HG03103 (cell line): Measurements from ENCODE around the gene STUB1.

Experiments
- ATAC-seq: cut with Tn5 transposase; IDR thresholded peaks from one replicate; pipeline ENCODE4 v1.9.1; 2021; ENCODE audit warnings: low read depth; ENCODE audit not compliant: unreplicated experiment

STUB1 gene

GRCh38 chr16:722835-723633, 42.8 kb downstream of the STUB1 start:
- no peak for ATAC-seq

- ATAC-seq: no peak
Observed at GRCh38 chr16:723695-724094, 43.5 kb downstream of the STUB1 start.

DNA sequence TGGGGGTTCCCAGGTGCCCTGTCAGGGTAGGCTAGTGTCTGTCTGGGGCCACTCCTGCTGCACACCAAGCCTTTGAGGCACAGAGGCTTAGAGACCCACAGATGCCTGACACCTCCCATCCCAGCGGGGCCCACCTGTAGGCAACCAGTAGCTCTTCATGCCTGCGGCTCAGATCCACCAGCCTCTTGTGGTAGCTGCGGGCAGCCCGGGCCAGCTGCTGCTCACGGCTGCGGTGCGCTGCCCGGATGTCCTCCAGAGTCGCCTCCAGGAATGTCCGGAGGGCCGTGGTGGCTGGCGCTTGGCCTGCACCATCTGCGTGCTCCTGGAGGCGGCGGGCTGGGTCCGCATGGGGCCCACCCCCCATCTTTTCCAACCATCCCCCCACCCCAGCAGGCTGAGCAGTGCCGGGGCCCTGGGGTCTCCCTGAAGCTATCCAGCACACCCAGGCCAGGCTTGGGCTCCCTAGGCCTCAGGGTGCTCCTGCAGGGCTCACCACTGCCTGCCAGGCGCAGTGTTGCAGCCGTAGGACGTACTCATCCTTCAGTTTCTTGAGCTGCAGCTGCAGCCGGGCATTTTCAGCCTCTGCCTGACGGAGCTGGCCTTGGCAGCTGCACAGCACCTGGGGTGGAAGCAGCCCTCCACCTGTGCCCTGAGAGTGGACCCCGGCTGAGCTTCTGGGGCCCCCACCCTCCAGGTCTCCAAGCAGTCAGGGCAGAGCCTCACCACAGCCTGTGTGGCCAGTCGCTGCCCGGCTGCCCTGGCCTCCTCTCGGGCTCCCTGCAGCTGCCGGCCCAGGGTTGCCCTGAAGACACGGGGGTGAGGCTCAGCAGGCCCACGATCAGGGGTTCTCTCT, 44.2 kb downstream of the STUB1 start:
- ATAC-seq: no peak

DNA sequence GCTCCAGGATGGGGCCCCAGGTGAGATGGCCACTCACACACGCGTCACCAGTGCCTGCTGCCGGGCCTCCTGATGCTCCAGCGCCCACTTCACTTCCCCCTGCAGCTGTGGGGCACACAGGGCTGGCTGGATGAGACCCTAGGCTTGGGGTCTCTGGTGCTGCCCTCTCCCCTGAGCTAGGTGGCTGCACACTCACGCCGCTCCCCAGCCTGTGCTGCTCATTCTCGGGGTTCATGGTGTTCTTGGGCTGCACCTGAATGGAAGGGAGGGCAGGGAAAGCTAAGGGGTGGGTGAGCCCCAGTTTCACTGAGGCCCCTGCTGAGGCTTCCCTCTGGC, 44.8 kb downstream of the STUB1 start:
- no peak for ATAC-seq

- ATAC-seq: no peak
Observed at GRCh38 chr16:725463-726187, 45.4 kb downstream of the STUB1 start.

GRCh38 chr16:726188-726437, 45.9 kb downstream of the STUB1 start:
- no peak for ATAC-seq

GRCh38 chr16:726438-727290, 46.5 kb downstream of the STUB1 start, which contains the start of the genes CCDC78 and HAGHL:
TSS of gene CCDC78 (minus strand) at chr16:726443. CDS start at chr16:726367, 76 bp downstream.
TSS of gene HAGHL (plus strand) at chr16:727106. CDS start at chr16:727510, 404 bp downstream.
- ATAC-seq: no peak

GRCh38 chr16:727291-727977, 47.2 kb downstream of the STUB1 start:
- ATAC-seq: no peak

DNA sequence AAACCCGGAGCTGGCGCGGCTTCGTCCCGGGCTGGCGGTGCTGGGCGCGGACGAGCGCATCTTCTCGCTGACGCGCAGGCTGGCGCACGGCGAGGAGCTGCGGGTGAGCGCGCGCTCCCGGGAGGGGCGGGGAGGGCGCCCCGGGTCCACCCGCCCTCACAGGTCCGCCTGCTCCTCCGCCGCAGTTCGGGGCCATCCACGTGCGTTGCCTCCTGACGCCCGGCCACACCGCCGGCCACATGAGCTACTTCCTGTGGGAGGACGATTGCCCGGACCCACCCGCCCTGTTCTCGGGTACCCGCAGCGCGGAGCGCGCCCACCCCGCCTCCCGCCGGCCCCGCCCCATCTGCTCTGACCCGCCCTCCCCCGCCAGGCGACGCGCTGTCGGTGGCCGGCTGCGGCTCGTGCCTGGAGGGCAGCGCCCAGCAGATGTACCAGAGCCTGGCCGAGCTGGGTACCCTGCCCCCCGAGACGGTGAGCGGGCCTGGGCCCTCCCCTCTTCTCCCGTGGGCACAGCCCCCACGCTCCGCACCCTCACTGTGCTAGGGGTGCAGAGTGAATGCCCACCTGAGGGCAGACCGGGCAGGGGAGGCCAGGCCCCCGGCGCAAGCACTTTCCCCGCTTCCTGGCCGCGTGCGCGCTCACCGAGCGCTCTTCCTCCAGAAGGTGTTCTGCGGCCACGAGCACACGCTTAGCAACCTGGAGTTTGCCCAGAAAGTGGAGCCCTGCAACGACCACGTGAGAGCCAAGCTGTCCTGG, 48.1 kb downstream of the STUB1 start:
- ATAC-seq: no peak

DNA sequence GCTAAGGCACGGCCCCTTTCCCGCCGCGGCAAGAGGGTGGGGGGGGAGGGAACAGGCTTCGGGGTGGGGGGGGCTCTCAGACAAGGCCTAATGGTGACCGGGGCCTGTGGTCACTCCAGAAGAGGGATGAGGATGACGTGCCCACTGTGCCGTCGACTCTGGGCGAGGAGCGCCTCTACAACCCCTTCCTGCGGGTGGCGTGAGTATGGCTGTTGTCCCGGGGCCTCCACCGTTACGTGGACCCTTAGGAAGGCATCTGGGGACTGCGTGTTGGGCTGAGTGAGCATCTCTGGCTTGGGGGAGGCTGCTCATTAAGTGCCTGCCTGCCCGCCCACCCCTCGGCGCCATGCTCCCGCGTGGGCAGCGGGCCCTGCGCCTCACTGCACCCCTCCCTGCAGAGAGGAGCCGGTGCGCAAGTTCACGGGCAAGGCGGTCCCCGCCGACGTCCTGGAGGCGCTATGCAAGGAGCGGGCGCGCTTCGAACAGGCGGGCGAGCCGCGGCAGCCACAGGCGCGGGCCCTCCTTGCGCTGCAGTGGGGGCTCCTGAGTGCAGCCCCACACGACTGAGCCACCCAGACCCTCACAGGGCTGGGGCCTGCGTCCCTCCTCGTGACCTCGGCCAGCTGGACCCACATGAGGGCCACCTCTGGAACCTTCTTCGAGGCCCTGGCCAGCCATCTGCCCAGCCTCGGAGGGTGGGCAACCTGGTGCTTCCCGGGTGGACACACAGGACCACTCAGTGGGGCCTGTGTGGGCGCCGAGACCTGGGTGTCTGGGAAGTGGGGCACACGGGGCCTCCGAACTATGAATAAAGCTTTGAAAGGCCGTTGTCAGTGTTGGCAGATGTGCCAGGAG, 48.9 kb downstream of the STUB1 start:
- no peak for ATAC-seq

GRCh38 chr16:729768-730665, 49.8 kb downstream of the STUB1 start:
- no peak for ATAC-seq

DNA sequence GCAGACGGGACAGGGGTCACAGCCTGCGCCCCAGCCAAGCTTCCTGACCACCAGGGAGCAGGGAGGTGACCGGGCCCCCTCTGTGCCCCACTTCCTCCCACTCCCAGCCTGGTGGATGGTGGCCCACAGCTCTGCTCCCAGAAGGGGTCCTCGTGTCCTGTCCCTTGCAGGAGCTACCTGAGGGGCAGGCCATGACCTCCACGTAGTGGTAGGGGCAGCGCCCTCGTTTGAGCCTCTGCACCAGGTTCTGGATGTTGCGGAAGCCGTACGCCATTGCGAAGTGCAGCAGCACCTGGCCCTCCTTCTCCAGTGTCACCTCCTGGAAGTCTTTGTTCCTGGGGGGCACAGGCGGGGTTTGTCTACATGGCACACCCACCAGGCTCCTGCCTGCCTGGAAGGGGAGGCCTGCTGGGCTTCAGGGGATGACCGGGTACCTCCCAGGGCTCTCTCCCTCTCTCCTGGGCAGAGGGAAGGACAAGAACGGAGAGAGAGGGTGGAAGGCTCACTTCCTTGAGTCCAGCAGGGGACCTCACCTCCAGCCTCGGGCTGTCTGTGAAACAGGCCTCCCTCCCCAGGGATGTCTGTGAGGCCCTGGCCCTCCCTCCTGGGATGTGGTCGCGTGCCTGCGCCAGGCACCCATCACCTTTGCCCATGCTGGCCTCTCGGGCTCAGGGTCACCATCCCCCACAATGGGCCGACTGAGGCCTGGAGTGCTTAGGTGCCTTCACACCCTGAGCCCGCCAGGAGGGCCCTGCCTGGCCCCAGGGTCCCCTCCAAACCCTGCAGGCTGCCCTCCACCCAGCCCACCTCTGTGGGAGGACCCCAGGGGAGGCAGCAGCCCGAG, 50.7 kb downstream of the STUB1 start:
- ATAC-seq: no peak

DNA sequence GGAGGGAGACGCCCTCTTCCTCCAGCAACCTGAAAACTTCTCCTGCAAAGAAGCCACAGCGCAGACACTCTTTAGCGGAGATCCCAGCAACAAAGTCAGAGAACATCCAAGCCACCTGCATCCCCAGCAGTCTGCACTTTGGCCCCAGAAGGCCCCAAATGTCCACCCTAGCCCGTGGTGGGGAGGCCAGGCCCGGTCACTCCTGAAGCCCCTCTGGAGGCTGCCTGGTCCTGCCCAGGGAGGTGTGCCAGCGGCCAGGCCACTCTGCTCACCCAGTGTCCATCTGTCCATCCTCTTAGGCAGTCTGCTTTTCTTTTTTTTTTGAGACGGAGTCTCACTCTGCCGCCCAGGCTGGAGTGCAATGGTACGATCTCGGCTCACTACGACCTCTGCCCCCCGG, 52.1 kb downstream of the STUB1 start:
- ATAC-seq: no peak
